G401.6 (cell line): Measurements from ENCODE around the gene PORCN.
"Not testable (repeated sequence)": the region's sequence is repeated elsewhere in the genome, so short reads cannot be mapped to it uniquely, and the experiment has no call there.

Experiments
- FAIRE-seq: peaks from 2 replicates; lab custom pipeline; 2012; peaks lifted over from hg19 to GRCh38; lab: Jason Lieb, UNC

PORCN gene

DNA sequence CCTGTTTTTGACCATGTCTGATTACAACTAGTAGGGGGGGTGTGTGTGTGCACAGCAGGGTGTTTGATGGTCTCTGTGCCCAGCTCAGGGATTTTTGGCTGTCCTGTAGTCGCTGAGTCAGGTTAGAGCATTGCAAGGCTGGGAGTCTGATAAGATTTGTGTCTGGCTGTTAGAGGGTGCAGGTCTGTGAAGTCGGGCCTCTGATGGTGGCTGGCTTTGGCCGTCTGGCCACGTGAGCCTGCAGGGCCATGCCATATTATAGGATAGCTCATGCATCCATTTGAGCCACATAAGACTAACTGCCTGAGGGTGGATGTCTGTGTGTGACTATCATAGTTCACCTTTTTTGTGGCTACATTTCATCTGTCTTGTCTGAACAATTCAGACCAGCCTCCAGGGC is 4.9 kb downstream of the PORCN start:
- no peak for FAIRE-seq

DNA sequence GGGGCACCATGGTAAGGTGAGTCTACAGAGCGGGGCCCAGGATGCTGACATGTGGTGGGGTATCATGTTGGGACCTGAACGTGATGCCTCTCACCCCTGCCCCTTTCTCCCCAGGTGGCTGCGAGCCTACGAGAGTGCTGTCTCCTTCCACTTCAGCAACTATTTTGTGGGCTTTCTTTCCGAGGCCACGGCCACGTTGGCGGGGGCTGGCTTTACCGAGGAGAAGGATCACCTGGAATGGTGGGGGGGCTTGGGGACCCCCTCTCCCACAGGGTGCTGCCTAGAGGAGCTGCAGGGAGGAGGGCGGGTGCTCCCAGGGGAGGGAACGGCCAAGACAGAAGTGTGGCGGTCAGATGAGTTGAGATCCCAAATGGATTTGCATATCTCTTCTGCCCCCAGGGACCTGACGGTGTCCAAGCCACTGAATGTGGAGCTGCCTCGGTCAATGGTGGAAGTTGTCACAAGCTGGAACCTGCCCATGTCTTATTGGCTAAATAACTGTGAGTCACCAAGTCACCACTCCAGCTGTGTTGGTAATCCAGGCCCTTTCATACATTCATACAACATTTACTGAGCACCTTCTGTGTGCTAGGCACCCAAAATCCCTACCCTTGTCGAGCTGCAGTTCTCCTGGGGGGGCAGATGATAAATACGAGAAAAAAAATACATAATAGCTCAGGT is 5.5 kb downstream of the PORCN start:
- no peak for FAIRE-seq

DNA sequence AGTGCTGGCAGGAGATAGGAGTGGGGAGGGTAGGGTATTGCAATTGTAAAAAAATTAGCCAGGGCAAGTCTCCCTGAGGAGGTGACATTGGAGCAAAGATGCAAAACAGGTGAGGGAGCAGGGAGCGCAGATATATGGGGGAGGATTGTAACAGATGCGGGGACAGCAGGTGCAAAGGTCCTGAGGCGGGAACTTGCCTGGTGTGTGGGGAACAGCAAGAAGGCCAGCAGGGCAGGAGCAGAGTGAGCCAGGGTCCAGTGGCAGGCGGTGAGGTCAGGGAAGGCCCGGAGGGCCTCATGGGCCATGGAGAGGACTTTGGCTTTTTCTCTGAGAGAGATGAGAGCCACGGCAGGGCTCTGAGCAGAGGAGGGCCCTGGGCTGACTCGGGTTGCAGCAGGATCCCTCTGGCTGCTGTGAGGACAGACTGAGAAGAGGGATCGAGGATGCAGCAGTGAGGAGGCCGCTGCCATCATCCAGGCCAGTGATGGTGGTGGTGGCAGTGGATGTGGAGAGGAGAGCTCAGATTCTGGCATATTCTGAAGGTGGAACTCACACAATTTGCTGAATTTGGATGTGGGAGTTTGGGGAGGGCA is 6.2 kb downstream of the PORCN start:
- no peak for FAIRE-seq

GRCh38 chrX:48515842-48516241 is 7.0 kb downstream of the PORCN start:
- no peak for FAIRE-seq

GRCh38 chrX:48516285-48516684 is 7.5 kb downstream of the PORCN start:
- FAIRE-seq, result no peak

- FAIRE-seq, result no peak
Measured at GRCh38 chrX:48516987-48517386, 8.2 kb downstream of the PORCN start.

DNA sequence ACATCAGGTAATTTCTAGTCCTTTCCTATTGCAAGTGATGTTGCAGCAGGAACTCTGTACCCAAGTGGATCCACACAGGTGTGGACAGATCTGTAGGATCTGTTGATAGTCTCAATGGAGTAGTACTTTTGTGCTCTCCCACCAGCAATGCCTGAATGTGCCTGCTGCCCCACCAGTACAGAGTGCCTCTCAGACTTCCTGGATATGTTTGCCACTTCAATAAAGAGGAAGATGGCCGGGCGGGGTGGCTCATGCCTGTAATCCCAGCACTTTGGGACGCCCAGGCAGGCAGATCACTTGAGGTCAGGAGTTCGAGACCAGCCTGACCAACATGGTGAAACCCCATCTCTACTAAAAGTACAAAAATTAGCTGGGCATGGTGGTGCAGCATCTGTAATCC is 10.7 kb downstream of the PORCN start:
- not testable (repeated sequence) for FAIRE-seq

GRCh38 chrX:48520455-48520854 is 11.7 kb downstream of the PORCN start:
- FAIRE-seq, result no peak

DNA sequence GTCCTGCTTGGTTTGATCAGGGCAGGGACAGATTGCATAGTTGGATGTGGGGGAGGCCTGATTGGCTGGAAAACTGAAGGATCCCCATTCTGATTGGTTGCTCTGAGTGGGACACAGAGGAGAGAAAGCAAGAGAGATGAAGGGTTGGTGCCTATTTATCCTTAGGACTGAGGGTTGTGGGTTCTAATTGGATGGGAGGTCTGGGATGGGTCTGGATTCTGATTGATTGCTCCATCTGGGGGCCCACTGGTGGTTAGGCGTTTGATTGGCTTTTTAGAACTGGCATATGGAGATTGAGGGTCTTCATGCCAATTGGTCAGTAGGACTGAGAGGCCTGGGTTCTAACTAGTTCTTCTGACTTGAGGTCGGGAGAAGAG is 12.2 kb downstream of the PORCN start:
- no peak for FAIRE-seq

DNA sequence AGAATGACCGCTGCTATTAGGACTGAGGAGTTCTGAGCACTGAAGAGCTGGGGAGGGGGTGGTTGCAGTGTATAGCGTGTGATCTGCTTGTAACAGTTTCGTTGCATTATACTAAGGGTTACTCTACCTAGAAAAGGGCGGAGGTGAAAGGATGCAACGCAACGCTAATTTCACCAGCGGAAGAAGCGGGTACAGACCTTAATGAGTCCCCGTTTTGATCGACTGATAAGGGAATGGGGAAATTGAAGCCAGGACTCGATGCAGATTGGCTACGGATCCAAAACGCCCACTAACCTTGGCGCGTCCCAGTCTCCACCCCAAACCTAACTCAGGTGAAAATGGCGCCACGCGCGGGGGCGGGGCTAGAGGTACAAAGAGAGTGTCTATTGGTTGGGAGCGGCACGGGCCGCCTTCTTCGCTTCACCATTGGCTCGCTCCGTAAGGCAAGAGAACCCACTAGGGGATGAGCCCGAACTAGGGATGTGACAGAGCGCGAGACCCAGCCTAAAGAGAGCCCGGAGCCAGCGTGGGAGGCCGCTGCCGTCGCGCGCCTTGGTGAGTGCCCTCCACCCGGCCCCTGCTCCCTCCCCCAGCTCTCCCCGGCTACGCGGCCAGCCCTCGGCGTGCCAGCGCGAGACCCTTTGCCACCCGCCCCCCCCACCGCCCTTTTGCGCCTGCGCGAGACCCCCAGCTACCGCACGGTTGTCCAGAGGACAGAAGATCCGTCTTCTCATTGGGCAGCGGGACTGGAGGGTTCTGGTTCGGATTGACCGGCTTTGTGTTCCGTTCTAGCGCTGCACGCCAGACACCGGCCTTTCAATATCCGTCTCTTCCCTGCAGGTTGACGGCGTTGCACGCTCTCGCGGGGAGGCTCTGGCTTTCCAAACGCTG is 12.8 kb downstream of the PORCN start, which contains the start of gene EBP:
TSS of gene EBP (plus strand) at position 456 of the 891 bp plus-strand sequence. CDS start 1,964 bp downstream, outside the sequence.
- FAIRE-seq, result peak; percentile 98

DNA sequence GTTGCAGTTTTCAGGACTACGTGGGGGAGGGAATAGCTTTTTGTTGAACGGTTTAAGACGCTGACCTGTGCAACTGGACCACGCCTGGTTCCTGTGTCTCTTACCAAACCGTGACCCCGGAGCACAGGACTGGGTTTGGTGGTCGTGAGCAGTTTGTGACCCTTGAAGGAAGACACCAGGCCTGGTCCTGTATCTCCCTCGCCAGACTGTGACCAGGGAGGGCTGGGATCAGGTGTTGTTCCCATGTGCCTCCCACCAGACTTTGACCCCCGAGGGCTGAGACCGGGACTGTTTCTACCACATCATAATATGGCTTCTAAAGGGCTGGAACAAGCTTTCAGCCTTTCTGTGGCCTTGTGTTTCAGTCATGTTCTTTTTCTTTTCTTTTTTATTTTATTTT is 13.5 kb downstream of the PORCN start:
- no peak for FAIRE-seq

DNA sequence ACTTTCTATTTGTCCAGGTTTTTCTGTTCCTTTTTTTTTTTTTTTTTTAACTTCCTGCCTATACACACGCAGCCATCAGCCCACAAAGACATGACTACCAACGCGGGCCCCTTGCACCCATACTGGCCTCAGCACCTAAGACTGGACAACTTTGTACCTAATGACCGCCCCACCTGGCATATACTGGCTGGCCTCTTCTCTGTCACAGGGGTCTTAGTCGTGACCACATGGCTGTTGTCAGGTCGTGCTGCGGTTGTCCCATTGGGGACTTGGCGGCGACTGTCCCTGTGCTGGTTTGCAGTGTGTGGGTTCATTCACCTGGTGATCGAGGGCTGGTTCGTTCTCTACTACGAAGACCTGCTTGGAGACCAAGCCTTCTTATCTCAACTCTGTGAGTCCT is 14.9 kb downstream of the PORCN start:
- FAIRE-seq, result no peak

GRCh38 chrX:48525853-48526252 is 17.1 kb downstream of the PORCN start:
- not testable (repeated sequence) for FAIRE-seq

GRCh38 chrX:48530736-48531135 is 21.9 kb downstream of the PORCN start:
- no peak for FAIRE-seq

DNA sequence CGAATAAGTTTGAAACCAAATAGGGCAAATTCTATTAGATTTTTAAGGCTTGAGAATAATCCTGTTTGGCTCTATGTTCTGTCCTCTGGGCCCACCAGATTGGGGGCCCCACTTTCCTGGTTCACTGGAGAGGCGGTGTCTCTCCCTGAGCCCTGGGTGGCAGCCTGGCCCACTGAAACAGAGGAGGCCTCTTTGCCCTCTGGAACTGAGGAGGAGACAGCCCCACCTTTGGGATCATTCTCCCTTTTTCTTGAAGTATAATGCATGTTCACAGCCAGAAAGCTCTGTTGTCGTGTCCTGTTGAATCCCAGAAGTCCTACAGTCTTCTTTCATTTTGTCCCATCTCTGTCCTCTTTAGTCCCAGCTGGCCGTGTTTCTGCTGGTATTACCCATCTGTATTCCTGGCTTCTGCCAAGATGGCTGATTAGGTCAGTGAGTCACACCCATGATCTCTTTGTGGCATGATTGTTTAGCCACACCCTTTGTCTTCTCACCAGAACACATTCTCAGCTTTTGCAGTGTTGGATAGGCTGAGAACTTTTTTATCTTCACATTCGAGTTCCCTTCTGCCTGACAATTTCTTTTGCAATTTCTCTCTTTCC is 22.7 kb downstream of the PORCN start:
- no peak for FAIRE-seq

- no peak for FAIRE-seq
Measured at GRCh38 chrX:48532161-48532560, 23.4 kb downstream of the PORCN start.

DNA sequence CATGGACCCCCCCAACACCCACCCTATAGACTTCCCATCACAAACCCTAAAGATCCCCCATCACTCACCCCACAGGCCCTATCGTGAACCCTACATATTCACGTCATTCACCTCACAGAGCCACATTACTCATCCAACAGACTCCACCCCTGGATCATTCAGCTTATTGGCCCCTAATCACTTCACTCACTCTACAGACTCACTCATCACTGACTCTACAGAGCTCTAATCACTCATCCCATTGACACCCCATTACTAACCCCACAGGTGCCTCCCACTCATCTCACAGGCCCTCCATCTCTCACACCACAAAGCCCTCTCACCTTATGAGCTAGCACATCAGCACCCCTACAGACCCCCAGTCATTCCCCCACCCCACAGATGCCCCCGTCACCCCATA is 24.4 kb downstream of the PORCN start:
- FAIRE-seq, result no peak

GRCh38 chrX:48538641-48539344 is 30.0 kb downstream of the PORCN start:
- FAIRE-seq, result no peak

DNA sequence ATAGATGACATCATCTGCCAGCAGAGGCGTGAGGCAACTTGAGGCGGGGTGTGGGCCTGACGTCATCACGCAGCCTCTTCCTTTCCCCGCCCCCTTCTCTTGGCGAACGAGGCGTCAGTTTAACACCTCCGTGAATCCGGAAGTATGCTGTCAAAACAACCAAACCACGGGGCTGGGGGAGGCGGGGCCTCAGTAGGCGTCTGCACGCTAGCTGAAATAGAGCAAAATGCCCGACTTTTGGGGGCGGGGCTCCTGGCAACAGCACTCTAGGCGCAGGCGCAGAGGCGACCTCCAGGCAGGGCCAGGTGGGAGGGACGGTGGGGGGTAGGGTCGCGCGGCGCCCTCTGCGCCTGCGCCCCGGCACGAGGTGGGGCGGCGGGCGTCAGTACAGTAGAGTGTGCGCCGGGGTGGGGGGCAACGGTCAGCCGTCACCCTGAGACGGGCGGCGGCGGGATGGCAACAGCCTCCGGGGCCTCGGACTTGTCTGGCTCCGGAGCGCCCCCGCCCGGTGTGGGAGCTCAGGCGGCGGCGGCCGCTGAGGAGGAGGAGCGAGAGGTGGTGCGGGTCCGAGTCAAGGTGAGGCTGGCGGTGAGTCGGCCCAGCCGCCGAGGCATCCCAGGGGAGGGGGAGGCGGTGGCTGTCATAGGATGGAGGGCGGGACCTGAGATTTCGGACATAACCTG is 30.7 kb downstream of the PORCN start, which contains the start of gene TBC1D25:
TSS of gene TBC1D25 (plus strand) at position 370 of the 683 bp plus-strand sequence. CDS start at position 454, 84 bp downstream.
- FAIRE-seq, result peak; percentile 96

DNA sequence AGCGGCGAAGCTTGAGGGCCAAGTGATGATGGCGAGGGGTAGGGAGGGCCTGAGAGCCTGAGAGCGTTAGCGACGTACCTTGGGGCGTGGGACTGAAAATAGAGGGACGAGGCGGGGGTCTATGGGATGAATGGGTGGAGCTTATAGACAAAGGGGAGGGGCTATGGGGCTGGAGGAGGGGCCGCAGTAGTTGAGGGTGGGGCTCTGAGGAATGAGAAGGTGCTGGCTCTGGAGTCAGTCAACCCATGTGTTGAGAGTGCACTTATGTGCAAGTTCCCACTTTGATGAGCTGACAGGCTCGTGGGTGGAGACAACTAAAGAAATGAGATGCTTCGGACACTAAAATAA is 31.2 kb downstream of the PORCN start:
- peak; percentile 65 for FAIRE-seq

GRCh38 chrX:48540480-48540879 is 31.7 kb downstream of the PORCN start:
- FAIRE-seq, result no peak
